Esophagus muscularis mucosa (tissue), 4 donors: ENCODE measurements around the gene CFD. TPM values are rescaled to one million over a fixed set of nuclear protein-coding genes. Genes with fewer than 3 reads are reported as not detected.

Experiments used
- DNase-seq: peaks from one replicate; pipeline ENCODE4 v3.0.0-alpha.2; 2017; ENCODE audit errors: extremely low spot score
- H3K27ac ChIP-seq, 4 donors: fragments of 200-600 bp; sonication (generic); replicated peaks in 1 of 4; 1 replicate in 3 of 4; 2 replicates in 1 of 4; pipeline ENCODE4 v1.5.1; 2016 to 2019; ENCODE audit warnings: mild to moderate bottlenecking in 1 of 4
- H3K27me3 ChIP-seq, 4 donors: fragments of 200-600 bp; sonication (generic); one replicate each; pipeline versions ENCODE4 v1.5.1 to v1.6.0; 2016 to 2019
- H3K36me3 ChIP-seq, 4 donors: fragments of 200-600 bp; sonication (generic); one replicate each; pipeline ENCODE4 v1.5.1; 2016 to 2019
- H3K4me1 ChIP-seq, 4 donors: fragments of 200-600 bp; sonication (generic); one replicate each; pipeline ENCODE4 v1.5.1; 2016 to 2019
- H3K4me3 ChIP-seq, 4 donors: fragments of 200-600 bp; sonication (generic); 1 replicate in 2 of 4; 2 replicates in 2 of 4; pipeline ENCODE4 v1.5.1; 2016 to 2019; ENCODE audit warnings: mild to moderate bottlenecking in 4 of 4, moderate library complexity in 1 of 4
- H3K9me3 ChIP-seq, 4 donors: fragments of 200-600 bp; sonication (generic); 1 replicate in 3 of 4; 2 replicates in 1 of 4; pipeline ENCODE4 v1.5.1; 2016 to 2019
- CTCF ChIP-seq, 3 experiments: fragments of 200-600 bp in 2 of 3; fragments of 450-650 bp in 1 of 3; sonication (generic) in 2 of 3; IDR thresholded peaks; one replicate each; pipeline ENCODE4 v1.5.1; 2017 to 2019; ENCODE audit warnings: antibody characterized with exemption in 3 of 3, mild to moderate bottlenecking in 2 of 3, moderate library complexity in 1 of 3
- EP300 ChIP-seq: sonication (generic); formaldehyde crosslinking; IDR thresholded peaks from one replicate; pipeline ENCODE4 v1.6.1; 2017; ENCODE audit warnings: antibody characterized with exemption
- POLR2A ChIP-seq: fragments of 450-650 bp; IDR thresholded peaks from one replicate; pipeline ENCODE4 v1.6.1; 2017; ENCODE audit warnings: antibody characterized with exemption, moderate library complexity, mild to moderate bottlenecking, low read depth
- POLR2AphosphoS5 ChIP-seq, 2 donors: sonication (generic); formaldehyde crosslinking; IDR thresholded peaks; one replicate each; pipeline ENCODE4 v1.6.1; 2017; ENCODE audit warnings: antibody characterized with exemption in 2 of 2
- WGBS: methylation state at CpG from one replicate; pipeline ENCODE4 v1.1.5; 2018; 5-methylcytosine and 5-hydroxymethylcytosine counted together
- intact Hi-C: fragments of 100-400 bp; cut with DNase I; formaldehyde crosslinking; loops from one replicate; pipeline ENCODE4 v1.15.1; 2023
- total RNA-seq, 4 donors: library from RNA; depleted of rRNA; stranded (reverse); fragments of >200 nt; gene quantifications; one replicate each; pipeline versions ENCODE4 v1.1.0 to v1.2.1, GENCODE V29; 2016

The CFD gene
- total RNA-seq, 4 donors from 2014 or later = 298 to 1,068 (median 643) TPM

- Histone ChIP-seq H3K4me1 (peaks cover 0 to 2% (median under 1%) of the 10 kb centered on the region in 4 donors), H3K36me3 (peaks cover 52 to 100% (median 93%) of the 10 kb centered on the region in 4 donors), H3K4me3 (no peak overlapping the region), H3K27ac (no peak overlapping the region), H3K27me3 (no peaks in the 10 kb centered on the region), H3K9me3 (no peaks in the 10 kb centered on the region)
- 92% methylated on average over 23 of the region's 64 CpGs for WGBS
- intact Hi-C loops = no loop called here
- DNase-seq = no peak
- no peak for TF ChIP-seq POLR2A
- no peak for TF ChIP-seq POLR2AphosphoS5 (IDR thresholded peaks at IDR 0.05)
- no peak for TF ChIP-seq EP300
- TF ChIP-seq CTCF (IDR thresholded peaks at IDR 0.05) = no peak
These were observed 26.2 kb downstream of the CFD start for GRCh38 chr19:885536-886224.

GRCh38 chr19:887072-887471, 27.6 kb downstream of the CFD start:
- Histone ChIP-seq H3K27me3 (no peaks in the 10 kb centered on the region), H3K4me3 (no peak overlapping the region), H3K36me3 (peaks cover 43 to 89% (median 82%) of the 10 kb centered on the region in 4 donors), H3K4me1 (peaks cover 2 to 15% (median 14%) of the 10 kb centered on the region in 4 donors), H3K9me3 (no peaks in the 10 kb centered on the region), H3K27ac (no peak overlapping the region)
- DNase-seq = no peak
- 76% methylated on average over 16 of the region's 16 CpGs for WGBS
- TF ChIP-seq POLR2AphosphoS5 (IDR thresholded peaks at IDR 0.05) (no peak), POLR2A (no peak), CTCF (IDR thresholded peaks at IDR 0.05) (no peak), EP300 (no peak)
- intact Hi-C loops = no loop called here

- WGBS = 93% methylated on average over 10 of the region's 10 CpGs
These were observed 28.1 kb downstream of the CFD start for GRCh38 chr19:887599-887998.

GRCh38 chr19:888581-889385, 29.3 kb downstream of the CFD start:
- no peak for TF ChIP-seq POLR2A
- TF ChIP-seq EP300 = no peak
- no peak for TF ChIP-seq POLR2AphosphoS5 (IDR thresholded peaks at IDR 0.05)
- TF ChIP-seq CTCF (IDR thresholded peaks at IDR 0.05) = no peak
- Histone ChIP-seq H3K4me1 (peaks cover 5 to 27% (median 19%) of the 10 kb centered on the region in 4 donors), H3K27me3 (no peaks in the 10 kb centered on the region), H3K9me3 (no peaks in the 10 kb centered on the region), H3K27ac (no peak overlapping the region), H3K4me3 (no peak overlapping the region), H3K36me3 (peaks cover 36 to 72% (median 66%) of the 10 kb centered on the region in 4 donors)
- intact Hi-C loops = no loop called here
- 90% methylated on average over 30 of the region's 30 CpGs for WGBS
- no peak for DNase-seq

More at GRCh38 chr19:887599-887998, 28.1 kb downstream of the CFD start:
- no peaks in the 10 kb centered on the region for H3K9me3 ChIP-seq
- no peak overlapping the region for H3K27ac ChIP-seq
- H3K27me3 ChIP-seq = no peaks in the 10 kb centered on the region
- TF ChIP-seq CTCF (IDR thresholded peaks at IDR 0.05) (no peak), POLR2A (no peak), POLR2AphosphoS5 (IDR thresholded peaks at IDR 0.05) (no peak), EP300 (no peak)
- intact Hi-C loops = no loop called here
- DNase-seq = no peak
- H3K4me3 ChIP-seq = no peak overlapping the region
- H3K36me3 ChIP-seq = peaks cover 40 to 84% (median 76%) of the 10 kb centered on the region in 4 donors
- H3K4me1 ChIP-seq = peaks cover 5 to 21% (median 17%) of the 10 kb centered on the region in 4 donors
